ENCODE results near the gene PLK2. TPM values are rescaled to one million over a fixed set of nuclear protein-coding genes. Genes with fewer than 3 reads are reported as not detected.

The PLK2 gene
- total and polyA plus RNA-seq, 2 of the 8 experiments (the other 6 are each of a cell fraction or from before 2014, with no cell fraction given) = 5.8 to 20.6 TPM

- CTCF ChIA-PET (ENCODE audit: partially characterized antibody) = interaction anchor here (0.7 kb wide), 1 partner anchor 21 kb away, joined by 3 read pairs; no protein-coding TSS in a partner anchor
- H2BK20ac ChIP-seq (ENCODE audit: low read length) = no peak overlapping the region
- H3K79me2 ChIP-seq (ENCODE audit: control insufficient read depth in 1 of 2, insufficient read depth in 2 of 2, low read length in 2 of 2) = no peaks in the 10 kb centered on the region
- DNase-seq (ENCODE audit: low read depth in 1 of 2, low spot score in 2 of 2) (no peak), FAIRE-seq (no peak)
- 94% methylated on average over 1 of the region's 1 CpG; no CpG with 5 or more reads in 1 of the 2 experiments for WGBS, 2 experiments (ENCODE audit: extremely low coverage in 1 of 2, insufficient coverage in 1 of 2, insufficient read length in 1 of 2, insufficient replicate concordance in 2 of 2, low coverage in 1 of 2, low lambda C conversion rate in 2 of 2, missing lambda C conversion rate in 1 of 2)
- H4K5ac ChIP-seq (ENCODE audit: insufficient read length, low read depth, low read length) = no peak overlapping the region
- H3K27me3 ChIP-seq (replicated peaks in 1 of 4; ENCODE audit: control insufficient read depth in 3 of 4, extremely low read depth in 1 of 4, insufficient read depth in 3 of 4, low read length in 3 of 4) = no peaks in the 10 kb centered on the region
- H3K27ac ChIP-seq (ENCODE audit: low read depth, low read length) = no peak overlapping the region
- no peaks in the 10 kb centered on the region for H4K20me1 ChIP-seq (replicated peaks in 1 of 2; ENCODE audit: control insufficient read depth in 1 of 2, insufficient read depth in 2 of 2, low read length in 2 of 2)
- H2BK120ac ChIP-seq (replicated peaks; ENCODE audit: low read depth, low read length) = no peak overlapping the region
- H3K18ac ChIP-seq (ENCODE audit: extremely low read depth, low read length) = no peak overlapping the region
- no peaks in the 10 kb centered on the region for H3K23me2 ChIP-seq (ENCODE audit: low read depth, low read length)
- no peaks in the 10 kb centered on the region for H3K9me3 ChIP-seq (ENCODE audit: insufficient read depth in 2 of 2, low read depth in 1 of 2, low read length in 1 of 2)
- H3K4ac ChIP-seq (replicated peaks; ENCODE audit: insufficient read length, low read depth, low read length) = no peak overlapping the region
- H3K79me1 ChIP-seq (ENCODE audit: low read depth, low read length) = no peaks in the 10 kb centered on the region
- no peak overlapping the region for H3K9ac ChIP-seq (replicated peaks in 1 of 4; ENCODE audit: extremely low read depth in 1 of 4, low read depth in 3 of 4, low read length in 3 of 4)
- no peak overlapping the region for H3K56ac ChIP-seq (replicated peaks; ENCODE audit: insufficient read length, low read depth, low read length)
- H4K8ac ChIP-seq (ENCODE audit: extremely low read depth, insufficient read depth, low read length) = no peak overlapping the region
- TF ChIP-seq CHD2 (IDR thresholded peaks at IDR 0.05; ENCODE audit: low read length) (no peak), RAD21 (IDR thresholded peaks at IDR 0.05 in 1 of 2, conservative IDR thresholded peaks at IDR 0.05 in 1 of 2; ENCODE audit: low read depth in 2 of 2, low read length in 2 of 2) (no peak), SAP30 (IDR thresholded peaks at IDR 0.05; ENCODE audit: insufficient read depth, insufficient replicate concordance, low read length) (no peak), SP4 (IDR thresholded peaks at IDR 0.05; ENCODE audit: low read length) (no peak), E2F6 (IDR thresholded peaks at IDR 0.05) (no peak), MAFK (IDR thresholded peaks at IDR 0.05; ENCODE audit: low read depth, low read length) (no peak), SUZ12 (IDR thresholded peaks at IDR 0.05; ENCODE audit: low read length) (no peak), CBX8 (IDR thresholded peaks at IDR 0.05; ENCODE audit: borderline replicate concordance, low read depth, low read length) (no peak), SP2 (IDR thresholded peaks at IDR 0.05; ENCODE audit: low read length) (no peak), HDAC6 (IDR thresholded peaks at IDR 0.05; ENCODE audit: low read depth, low read length) (no peak), ZNF274 (IDR thresholded peaks at IDR 0.05; ENCODE audit: borderline replicate concordance, extremely low read depth, low read length) (no peak), RNF2 (IDR thresholded peaks at IDR 0.05; ENCODE audit: borderline replicate concordance, low read depth, low read length, missing control alignments, poor library complexity, severe bottlenecking) (no peak), SRF (IDR thresholded peaks at IDR 0.05; ENCODE audit: low read depth, low read length) (no peak), POLR2AphosphoS5 (IDR thresholded peaks at IDR 0.05; ENCODE audit: low read depth, low read length) (no peak)
- H3K14ac ChIP-seq (ENCODE audit: insufficient read length) = no peak overlapping the region
- no peak overlapping the region for H2BK15ac ChIP-seq (ENCODE audit: low read length)
- H4K91ac ChIP-seq (replicated peaks; ENCODE audit: insufficient read length, low read length) = no peak overlapping the region
- no peak overlapping the region for H3K4me2 ChIP-seq (ENCODE audit: insufficient read depth in 1 of 2, low read depth in 2 of 2, low read length in 2 of 2)
- H3K4me1 ChIP-seq (replicated peaks in 1 of 4; ENCODE audit: control insufficient read depth in 3 of 4, insufficient read depth in 4 of 4, low read length in 3 of 4) = no peaks in the 10 kb centered on the region
- POLR2A ChIA-PET (ENCODE audit: partially characterized antibody) = no interaction called here
- H2BK5ac ChIP-seq (ENCODE audit: low read depth, low read length) = no peak overlapping the region
- H3K4me3 ChIP-seq (ENCODE audit: extremely low read depth in 1 of 4, insufficient read depth in 2 of 4, low read depth in 3 of 4, low read length in 4 of 4) = no peak overlapping the region
- H2BK12ac ChIP-seq (ENCODE audit: low read depth, low read length) = no peak overlapping the region
- H2AFZ ChIP-seq (ENCODE audit: low read length) = no peak overlapping the region
- H2AK5ac ChIP-seq (ENCODE audit: low read depth, low read length) = no peak overlapping the region
- H3K23ac ChIP-seq (ENCODE audit: insufficient read length) = no peak overlapping the region
- H3K36me3 ChIP-seq (ENCODE audit: control insufficient read depth in 2 of 4, insufficient read depth in 4 of 4, low read length in 3 of 4) = no peaks in the 10 kb centered on the region
These were observed 47.0 kb downstream of the PLK2 start for GRCh38 chr5:58412932-58413331.
